ENCODE measurements around the gene PARP4. TPM values are rescaled to one million over a fixed set of nuclear protein-coding genes. Genes with fewer than 3 reads are reported as not detected.
A peak's percentile ranks its signal among the peaks of the same experiment; 100 is the strongest.

PARP4 gene
- total RNA-seq, 2 donors from 2014 or later, result 28.3 to 48.8 TPM

DNA sequence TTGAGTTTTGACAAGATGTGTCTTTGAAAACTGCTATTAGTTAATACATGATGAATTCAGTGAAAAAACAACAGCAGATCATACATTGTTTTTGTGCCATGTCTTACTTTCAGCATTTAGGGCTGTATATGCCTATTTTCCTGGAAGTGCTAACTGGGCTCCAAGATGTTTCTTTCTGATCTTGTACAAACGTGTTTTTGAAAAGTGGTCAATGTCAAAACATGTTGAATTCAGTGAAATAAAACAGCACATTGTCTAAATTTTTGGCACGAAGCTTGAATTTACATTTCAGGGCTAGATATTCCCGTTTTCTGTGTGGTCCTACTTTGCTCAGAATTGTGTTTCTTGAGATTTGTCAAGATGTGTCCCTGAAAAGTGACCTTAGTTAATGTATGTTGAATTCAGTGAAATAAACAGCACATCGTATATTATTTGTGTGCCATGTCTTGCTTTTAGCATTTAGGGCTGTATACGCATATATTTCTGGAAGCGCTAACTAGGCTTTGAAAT, 14.7 kb upstream of the PARP4 start:
- DNase-seq (ENCODE audit: low spot score) (no peak), ATAC-seq (ENCODE audit: insufficient number of reproducible peaks, low FRiP score, low read depth) (no peak)
- Histone ChIP-seq H3K27ac (no peak overlapping the region), H3K4me1 (ENCODE audit: control insufficient read depth in 1 of 2, low read depth in 2 of 2) (no peaks in the 10 kb centered on the region), H3K9me3 (no peaks in the 10 kb centered on the region), H3K27me3 (replicated peaks; ENCODE audit: insufficient read depth) (no peaks in the 10 kb centered on the region), H3K4me3 (no peak overlapping the region), H3K36me3 (no peaks in the 10 kb centered on the region)
- TF ChIP-seq CTCF (IDR thresholded peaks at IDR 0.05), result no peak

DNA sequence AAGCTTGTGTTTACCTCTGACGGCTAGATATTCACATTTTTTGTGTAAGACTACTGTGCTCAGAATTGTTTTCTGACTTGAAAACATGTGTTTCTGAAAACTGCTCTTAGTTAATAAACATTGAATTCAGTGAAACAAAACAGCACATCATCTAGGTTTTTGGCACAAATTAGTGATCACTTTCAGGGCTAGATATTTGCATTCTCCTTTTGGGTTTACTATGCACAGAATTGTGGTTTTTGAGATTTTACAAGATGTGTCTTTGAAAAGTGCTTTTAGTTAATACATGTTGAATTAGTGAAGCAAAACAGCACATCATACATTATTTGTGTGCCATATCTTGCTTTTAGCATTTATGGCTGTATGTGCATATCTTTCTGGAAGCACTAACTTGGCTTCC, 8.2 kb upstream of the PARP4 start:
- no peaks in the 10 kb centered on the region for H3K4me1 ChIP-seq (ENCODE audit: control insufficient read depth in 1 of 2, low read depth in 2 of 2)
- TF ChIP-seq CTCF (IDR thresholded peaks at IDR 0.05), result no peak
- no peak overlapping the region for H3K4me3 ChIP-seq
- no peak overlapping the region for H3K27ac ChIP-seq
- no peaks in the 10 kb centered on the region for H3K27me3 ChIP-seq (replicated peaks; ENCODE audit: insufficient read depth)
- ATAC-seq (ENCODE audit: insufficient number of reproducible peaks, low FRiP score, low read depth), result no peak
- no peak for DNase-seq (ENCODE audit: low spot score)
- H3K9me3 ChIP-seq, result no peaks in the 10 kb centered on the region
- no peaks in the 10 kb centered on the region for H3K36me3 ChIP-seq

DNA sequence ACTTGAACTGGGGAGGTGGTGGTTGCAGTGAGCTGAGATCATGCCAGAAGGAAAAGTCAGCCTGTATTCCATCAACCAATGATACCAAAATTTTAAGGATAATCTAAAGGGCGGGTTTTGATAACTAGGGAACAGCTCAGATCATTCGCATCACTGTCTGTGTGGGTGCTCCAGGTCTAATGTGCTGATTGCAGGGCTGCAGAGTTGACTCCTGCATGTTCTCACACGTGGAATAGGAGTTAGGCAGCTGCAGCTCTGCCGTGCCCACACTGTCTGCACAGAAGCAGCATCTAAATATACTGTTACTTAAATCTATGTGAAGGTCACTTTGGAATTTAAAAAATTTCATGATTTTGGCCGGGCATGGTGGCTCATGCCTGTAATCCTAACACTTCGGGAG, 4.3 kb upstream of the PARP4 start:
- no peak for TF ChIP-seq CTCF (IDR thresholded peaks at IDR 0.05)
- H3K9me3 ChIP-seq, result no peaks in the 10 kb centered on the region
- H3K36me3 ChIP-seq, result no peaks in the 10 kb centered on the region
- DNase-seq (ENCODE audit: low spot score), result no peak
- no peaks in the 10 kb centered on the region for H3K27me3 ChIP-seq (replicated peaks; ENCODE audit: insufficient read depth)
- H3K4me3 ChIP-seq, result no peak overlapping the region
- H3K4me1 ChIP-seq (ENCODE audit: control insufficient read depth in 1 of 2, low read depth in 2 of 2), result peaks cover 0 to 6% of the 10 kb centered on the region in 2 donors
- H3K27ac ChIP-seq, result no peak overlapping the region
- ATAC-seq (ENCODE audit: insufficient number of reproducible peaks, low FRiP score, low read depth), result no peak

DNA sequence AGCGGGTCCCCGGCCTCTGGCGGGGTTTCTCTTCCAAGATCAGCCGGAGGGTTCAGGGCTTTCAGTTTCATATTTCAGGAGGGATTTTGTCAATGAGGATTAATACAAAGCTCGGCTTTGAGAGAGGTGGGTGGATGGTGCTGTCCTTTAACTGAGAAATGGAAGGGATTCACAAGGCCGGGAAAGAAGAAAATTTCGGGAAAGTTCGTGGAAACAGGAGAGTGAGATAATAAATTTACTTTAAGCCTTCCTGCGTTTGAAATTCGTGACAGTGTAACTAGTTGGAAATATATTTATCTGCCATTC, 283 bp upstream of the PARP4 start:
- H3K27me3 ChIP-seq (replicated peaks; ENCODE audit: insufficient read depth), result no peaks in the 10 kb centered on the region
- peak overlapping the region; percentile 79 for H3K4me3 ChIP-seq
- no peaks in the 10 kb centered on the region for H3K36me3 ChIP-seq
- no peak for DNase-seq (ENCODE audit: low spot score)
- TF ChIP-seq CTCF (IDR thresholded peaks at IDR 0.05), result no peak
- no peaks in the 10 kb centered on the region for H3K9me3 ChIP-seq
- peaks cover 10 to 17% of the 10 kb centered on the region in 2 donors for H3K4me1 ChIP-seq (ENCODE audit: control insufficient read depth in 1 of 2, low read depth in 2 of 2)
- ATAC-seq (ENCODE audit: insufficient number of reproducible peaks, low FRiP score, low read depth), result no peak
- H3K27ac ChIP-seq, result peak overlapping the region; percentile 71 to 83

GRCh38 chr13:24511816-24512196, 772 bp downstream of the PARP4 start:
- Histone ChIP-seq H3K4me1 (ENCODE audit: control insufficient read depth in 1 of 2, low read depth in 2 of 2) (peaks cover 10 to 17% of the 10 kb centered on the region in 2 donors), H3K27ac (peak overlapping the region; percentile 71 to 83), H3K36me3 (no peaks in the 10 kb centered on the region), H3K9me3 (no peaks in the 10 kb centered on the region), H3K4me3 (peak overlapping the region; percentile 79), H3K27me3 (replicated peaks; ENCODE audit: insufficient read depth) (no peaks in the 10 kb centered on the region)
- DNase-seq (ENCODE audit: low spot score) (no peak), ATAC-seq (ENCODE audit: insufficient number of reproducible peaks, low FRiP score, low read depth) (no peak)
- TF ChIP-seq CTCF (IDR thresholded peaks at IDR 0.05), result no peak

All from thoracic aorta (tissue), 2 donors.